GM18868 (cell line): ENCODE measurements around the gene NLK.

Experiments
- ATAC-seq: cut with Tn5 transposase; IDR thresholded peaks from one replicate; pipeline ENCODE4 v1.9.1; 2021; ENCODE audit warnings: mild to moderate bottlenecking, moderate library complexity; ENCODE audit not compliant: unreplicated experiment

Gene NLK

DNA sequence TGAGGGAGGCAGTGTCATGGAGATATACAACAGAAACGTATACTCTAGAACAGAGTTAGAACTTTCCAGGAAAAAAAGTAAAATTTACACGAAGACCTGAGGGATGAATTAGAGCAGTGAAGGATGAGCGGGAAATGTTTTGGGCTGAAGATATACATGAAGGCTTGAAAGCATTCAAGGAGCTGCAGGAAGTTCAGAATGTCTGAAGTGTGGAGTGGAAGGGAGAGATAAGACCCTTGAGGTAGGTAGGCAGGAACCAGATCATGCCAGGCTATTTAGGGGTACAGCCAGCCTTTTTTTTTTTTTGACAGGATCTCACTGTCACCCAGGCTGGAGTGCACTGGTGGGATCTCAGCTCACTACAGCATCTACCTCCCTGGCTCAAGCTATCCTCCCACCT, 3.2 kb upstream of the NLK start:
- ATAC-seq = no peak

- ATAC-seq = no peak
Measured at GRCh38 chr17:28040406-28040805, 2.1 kb upstream of the NLK start.

DNA sequence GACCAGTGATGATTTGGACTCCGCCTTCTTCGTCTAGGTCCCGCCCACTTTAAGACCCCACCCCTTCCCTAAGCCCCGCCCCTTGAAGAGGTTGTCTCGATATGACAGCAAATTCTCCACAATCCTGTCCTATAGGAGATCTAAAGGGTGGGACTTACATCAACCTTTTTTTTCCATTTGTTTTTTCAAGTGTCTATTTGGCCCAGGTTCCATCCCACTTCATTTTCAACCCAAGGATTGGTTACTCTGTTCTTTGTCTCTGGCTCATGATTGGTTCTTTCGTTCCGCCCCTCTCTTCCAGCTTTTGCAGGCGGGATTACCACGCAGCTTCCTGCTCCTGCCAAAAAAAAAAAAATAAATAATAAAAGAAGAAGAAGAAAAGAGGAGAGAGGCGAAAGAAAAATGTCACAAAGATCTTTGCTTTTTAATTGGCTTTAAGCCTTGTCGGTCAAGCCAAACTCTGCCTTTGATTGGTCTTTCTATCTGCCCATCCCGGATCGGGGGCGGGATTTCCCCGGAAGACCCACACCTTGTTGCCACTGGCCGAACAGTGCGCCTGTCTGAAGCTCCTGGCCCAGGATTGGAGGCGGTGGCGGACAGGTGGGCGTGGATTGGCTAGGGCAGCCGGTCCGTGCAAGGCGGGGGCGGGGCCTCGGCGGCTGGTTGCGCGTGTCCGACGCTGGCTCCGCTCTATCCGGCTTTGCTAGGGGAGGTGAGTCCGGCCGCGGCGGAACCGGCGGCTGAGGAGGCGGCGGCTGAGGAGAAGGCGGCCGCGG, 1.2 kb upstream of the NLK start:
- ATAC-seq = peak; percentile 90

DNA sequence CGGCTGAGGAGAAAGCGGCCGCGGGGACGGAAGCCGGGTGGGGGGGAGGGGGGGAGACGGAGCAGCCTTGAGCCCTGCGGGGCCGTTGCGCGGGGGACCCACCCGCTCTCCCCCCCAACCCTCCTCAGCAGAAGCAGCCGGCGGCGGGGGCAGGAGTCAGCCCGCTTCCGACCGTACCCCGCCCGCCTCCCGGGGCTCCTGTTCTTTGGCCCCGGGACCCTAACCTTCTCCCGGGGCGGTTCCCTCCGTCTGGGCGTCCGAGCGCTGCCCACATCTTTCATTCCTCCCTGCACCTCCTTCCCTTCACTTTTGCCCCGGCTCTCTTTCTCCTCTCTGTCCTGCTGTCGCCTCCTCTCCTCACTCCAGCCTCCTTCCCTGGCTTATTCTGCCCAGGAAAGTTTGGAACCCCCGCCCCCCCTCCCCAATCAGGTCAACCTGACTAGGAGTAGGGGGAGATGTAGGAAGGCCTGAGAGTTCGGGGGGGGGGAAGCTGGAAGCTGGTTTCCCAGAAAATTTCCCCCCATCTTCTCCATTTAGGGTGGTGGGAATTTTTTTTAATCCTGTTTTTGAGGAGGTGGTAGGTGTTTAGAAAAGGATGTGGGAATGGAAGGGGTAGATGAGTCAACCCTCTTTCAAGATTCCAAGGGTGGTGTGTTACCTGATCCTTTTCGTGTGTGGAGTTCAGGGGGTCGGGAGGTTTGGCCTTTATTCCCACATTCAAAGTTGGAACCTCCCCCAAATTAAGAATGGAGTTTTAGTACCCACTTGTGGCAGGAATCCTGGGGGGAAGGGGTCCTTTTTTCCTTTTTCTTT, 427 bp upstream of the NLK start:
- ATAC-seq = peak; percentile 3

- ATAC-seq = no peak
Measured at GRCh38 chr17:28042721-28043291, 329 bp downstream of the NLK start.

DNA sequence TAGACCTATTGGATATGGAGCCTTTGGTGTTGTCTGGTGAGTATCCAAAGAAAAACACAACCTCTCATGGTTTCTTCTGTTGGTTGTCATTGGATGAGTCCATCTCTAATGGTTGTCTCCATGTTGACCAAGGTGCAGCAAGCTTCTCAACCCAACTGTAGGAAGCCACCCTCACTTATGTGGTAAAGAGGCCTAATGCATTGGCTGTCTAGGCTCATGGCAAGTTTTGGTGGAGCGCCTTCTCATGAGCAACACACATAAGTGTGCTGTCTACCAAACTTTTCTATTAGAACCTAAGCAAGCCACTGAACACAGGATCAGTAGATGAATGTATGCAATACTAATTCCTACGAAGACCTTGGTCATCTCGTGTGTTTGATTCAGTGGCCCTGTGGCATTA, 819 bp downstream of the NLK start:
- ATAC-seq = no peak

- ATAC-seq = no peak
Measured at GRCh38 chr17:28043741-28044140, 1.3 kb downstream of the NLK start.

DNA sequence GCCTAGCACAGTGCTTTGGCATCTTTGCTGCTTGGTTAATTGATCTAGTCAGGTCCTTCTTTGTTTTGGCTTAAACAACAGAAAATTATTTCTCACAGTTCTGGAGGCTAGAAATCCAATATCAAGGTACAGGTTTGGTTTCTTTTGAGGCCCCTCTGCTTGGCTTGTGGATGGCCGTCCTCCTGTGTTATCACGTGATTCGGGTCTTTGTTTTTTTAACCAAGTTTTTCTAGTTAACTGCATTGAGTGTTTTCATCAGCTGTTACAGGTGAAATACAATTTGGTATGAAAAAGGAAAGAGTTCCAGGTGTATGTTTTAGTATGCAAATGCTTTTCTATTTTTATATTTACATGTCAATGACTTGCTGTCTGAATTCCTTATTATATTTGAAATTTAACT, 2.8 kb downstream of the NLK start:
- no peak for ATAC-seq

GRCh38 chr17:28046034-28046825, 3.8 kb downstream of the NLK start:
- no peak for ATAC-seq

DNA sequence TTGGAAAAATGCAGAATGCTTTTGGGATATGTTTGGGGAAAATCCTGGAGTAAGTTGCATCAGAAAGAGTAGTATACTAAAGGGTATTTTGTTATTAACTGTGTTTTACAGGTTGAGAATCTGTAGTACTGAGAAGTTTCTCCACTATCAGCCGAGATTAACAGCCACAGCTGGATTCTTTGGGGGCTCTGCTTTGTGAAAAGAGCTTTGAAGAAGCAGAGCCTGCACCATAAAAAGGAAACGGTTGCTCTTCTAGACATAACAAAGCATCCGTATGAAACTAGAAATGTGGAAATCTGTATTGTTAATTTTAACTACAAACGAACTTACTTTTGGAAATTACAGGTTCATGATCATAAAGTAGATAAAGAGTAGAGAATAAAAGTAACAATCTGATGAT, 5.3 kb downstream of the NLK start:
- ATAC-seq = no peak

GRCh38 chr17:28049071-28049470, 6.6 kb downstream of the NLK start:
- no peak for ATAC-seq

- no peak for ATAC-seq
Measured at GRCh38 chr17:28053044-28053670, 10.7 kb downstream of the NLK start.

DNA sequence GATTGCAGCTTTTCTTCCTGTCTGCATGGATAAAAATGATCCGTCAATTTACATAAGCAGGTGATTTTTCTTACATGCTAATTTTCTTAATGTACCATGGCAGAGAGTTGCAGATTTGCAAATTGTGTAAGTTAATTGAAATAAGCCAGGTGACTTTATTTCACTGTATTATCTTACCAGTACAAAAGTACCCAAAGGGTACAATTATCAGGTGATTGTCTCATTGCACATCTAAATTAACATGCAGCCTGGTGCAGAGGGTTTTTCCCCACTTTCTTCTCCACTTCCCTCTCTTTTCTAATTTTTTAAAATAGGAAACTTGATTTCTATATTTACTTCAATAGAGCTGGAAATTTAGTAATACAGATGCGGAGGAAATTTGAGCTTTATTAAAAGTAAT, 11.2 kb downstream of the NLK start:
- no peak for ATAC-seq

DNA sequence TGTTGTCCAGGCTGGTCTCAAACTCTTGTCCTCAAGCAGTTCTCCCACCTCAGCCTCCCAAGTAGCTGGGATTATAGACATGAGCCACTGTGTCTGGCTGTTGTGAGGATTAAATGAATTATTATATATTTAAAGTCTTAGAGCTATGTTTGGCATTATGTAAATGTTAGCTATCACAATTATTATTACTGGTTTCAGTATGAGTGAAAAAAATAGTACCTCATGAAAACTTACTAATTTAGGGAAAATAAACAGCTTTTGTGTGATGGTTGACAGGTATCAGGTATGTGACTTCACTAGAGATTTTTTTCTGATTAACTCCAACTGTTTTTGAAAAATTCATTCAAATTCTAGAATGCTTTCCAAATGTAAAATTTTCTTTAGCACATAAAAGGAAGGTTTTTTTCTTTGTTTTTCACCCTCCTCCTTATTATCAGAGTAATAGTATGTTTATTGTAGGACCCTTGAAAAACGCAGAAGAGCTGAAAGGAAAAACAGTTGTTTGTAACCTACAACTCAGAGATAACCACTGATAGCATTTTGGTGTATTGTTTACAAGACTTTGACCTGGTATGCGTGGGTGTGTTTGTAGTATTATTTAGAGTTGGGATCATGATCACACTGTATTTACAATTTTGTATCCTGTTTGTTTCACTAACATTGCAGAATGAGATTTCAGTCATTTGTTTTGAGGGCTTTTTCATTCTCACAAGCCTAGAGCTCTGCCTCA, 13.2 kb downstream of the NLK start:
- no peak for ATAC-seq

- no peak for ATAC-seq
Measured at GRCh38 chr17:28056276-28056620, 13.8 kb downstream of the NLK start.

DNA sequence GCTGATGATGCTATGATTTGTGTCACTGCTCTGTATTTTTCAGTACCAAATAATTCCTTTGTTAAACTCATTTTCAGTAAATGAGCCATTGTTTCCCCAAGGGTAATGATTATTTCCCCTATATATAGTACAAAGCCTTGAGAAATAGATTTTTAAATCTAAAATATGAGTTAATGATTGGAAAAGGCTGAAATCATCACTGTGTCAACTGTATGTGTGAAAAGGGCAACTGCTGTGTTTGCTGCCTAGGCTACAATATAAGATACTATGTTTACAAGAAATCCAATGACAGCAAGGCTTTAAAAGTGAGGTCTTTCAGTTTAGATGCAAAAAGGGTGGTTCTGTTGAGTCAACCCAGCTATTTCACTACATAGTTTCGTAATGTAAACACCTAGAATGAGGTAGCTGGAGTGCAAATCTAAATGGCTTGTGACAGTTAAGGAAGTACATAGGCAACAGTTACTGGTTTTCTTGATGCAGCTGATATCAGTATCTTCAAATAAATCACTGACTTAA, 15.3 kb downstream of the NLK start:
- ATAC-seq = peak; percentile 91

GRCh38 chr17:28059675-28060074, 17.2 kb downstream of the NLK start:
- no peak for ATAC-seq

DNA sequence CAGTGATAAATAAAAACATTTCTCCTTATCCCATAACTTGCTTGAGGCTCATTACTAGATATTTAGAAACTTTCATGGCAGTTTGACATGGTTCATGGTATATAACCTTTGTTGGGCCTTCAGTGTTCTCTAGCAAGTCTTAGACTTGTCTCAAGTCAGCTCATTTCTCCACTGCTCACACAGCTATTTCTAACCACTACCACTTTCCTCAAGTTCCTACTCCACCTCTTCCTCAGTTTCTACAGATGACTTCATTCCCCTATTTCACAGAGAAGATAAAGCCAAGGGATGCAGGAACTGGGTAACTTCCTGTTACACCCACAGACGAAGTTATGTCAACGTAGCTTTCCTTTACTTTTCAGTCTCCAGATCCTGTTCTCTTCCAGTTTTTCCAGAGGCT, 23.2 kb downstream of the NLK start:
- ATAC-seq = no peak

- ATAC-seq = no peak
Measured at GRCh38 chr17:28069061-28069460, 26.6 kb downstream of the NLK start.

DNA sequence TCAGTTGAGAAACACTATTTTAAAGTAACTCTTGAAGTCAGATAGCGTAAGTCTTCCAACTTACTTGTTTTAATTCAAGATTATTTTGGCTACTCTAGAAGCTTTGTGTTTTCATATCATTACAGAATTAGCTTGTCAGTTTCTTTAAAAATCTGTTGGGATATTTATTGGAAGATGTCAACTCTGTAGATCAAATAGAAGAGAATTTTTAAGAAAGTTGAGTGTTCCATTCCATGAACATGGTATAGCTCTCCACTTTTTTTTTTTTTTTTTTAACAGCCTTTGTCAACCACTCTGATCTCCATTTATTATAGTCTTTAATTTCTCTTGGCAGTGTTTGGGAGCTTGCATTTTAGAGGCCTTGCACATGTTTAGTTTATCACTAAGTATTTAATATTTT, 28.7 kb downstream of the NLK start:
- ATAC-seq = no peak
